Nephron progenitor cell (in vitro differentiated cells): Measurements from ENCODE around the gene BCKDHB.
"Not testable (repeated sequence)": the region's sequence is repeated elsewhere in the genome, so short reads cannot be mapped to it uniquely, and the experiment has no call there.

Experiments used
- DNase-seq: peaks from one replicate; pipeline ENCODE4 v3.0.0; 2021
- H3K27ac Mint-ChIP-seq: 2 replicates; pipeline ENCODE4 v1.8.0; 2021; ENCODE audit warnings: mild to moderate bottlenecking, moderate library complexity, mixed read lengths
- H3K27me3 Mint-ChIP-seq: 2 replicates; pipeline ENCODE4 v1.8.0; 2021; ENCODE audit warnings: mild to moderate bottlenecking, low read depth, mixed read lengths; ENCODE audit not compliant: poor library complexity
- H3K36me3 Mint-ChIP-seq: 2 replicates; pipeline ENCODE4 v1.8.0; 2021; ENCODE audit warnings: low read depth, mixed read lengths
- H3K4me1 Mint-ChIP-seq: 2 replicates; pipeline ENCODE4 v1.8.0; 2021; ENCODE audit warnings: mixed read lengths
- H3K4me3 Mint-ChIP-seq: 2 replicates; pipeline ENCODE4 v1.8.0; 2021; ENCODE audit warnings: mild to moderate bottlenecking, moderate library complexity, mixed read lengths
- H3K9me3 Mint-ChIP-seq: 2 replicates; pipeline ENCODE4 v1.8.0; 2021; ENCODE audit warnings: mild to moderate bottlenecking, moderate library complexity, mixed read lengths
- CTCF ChIP-seq: fragments of 200-600 bp; sonication (generic); IDR thresholded peaks from 2 replicates; pipeline ENCODE4 v1.5.0; 2021; ENCODE audit warnings: antibody characterized with exemption

Gene BCKDHB

GRCh38 chr6:80106418-80107235 lies at the start of gene BCKDHB:
Gene BCKDHB, plus strand, starts transcription at chr6:80106671. Its CDS starts 23 bp downstream, at chr6:80106694.
- Mint-ChIP-seq H3K4me3 (peak within 1 kb of the TSS; percentile 99), H3K4me1 (peaks cover 18% of the 10 kb centered on the region), H3K27me3 (peaks cover 15% of the 10 kb centered on the region), H3K9me3 (peaks cover 3% of the 10 kb centered on the region), H3K27ac (peak within 1 kb of the TSS; percentile 60), H3K36me3 (peaks cover 3% of the 10 kb centered on the region)
- no peak for TF ChIP-seq CTCF
- peak; percentile 97 for DNase-seq

- peaks cover 2% of the 10 kb centered on the region for H3K27me3 Mint-ChIP-seq
- no peaks in the 10 kb centered on the region for H3K4me1 Mint-ChIP-seq
- H3K27ac Mint-ChIP-seq = no peak overlapping the region
- no peak overlapping the region for H3K4me3 Mint-ChIP-seq
- no peaks in the 10 kb centered on the region for H3K36me3 Mint-ChIP-seq
- H3K9me3 Mint-ChIP-seq = no peaks in the 10 kb centered on the region
- DNase-seq = no peak
- no peak for TF ChIP-seq CTCF
Observed at GRCh38 chr6:80060774-80061173, 45.7 kb upstream of the BCKDHB start.

- H3K36me3 Mint-ChIP-seq, H3K27me3 Mint-ChIP-seq, H3K27ac Mint-ChIP-seq, H3K9me3 Mint-ChIP-seq, H3K4me1 Mint-ChIP-seq, H3K4me3 Mint-ChIP-seq, DNase-seq: not testable (repeated sequence)
Observed at GRCh38 chr6:80068146-80068545, 38.3 kb upstream of the BCKDHB start.

- not testable (repeated sequence) for H3K27ac Mint-ChIP-seq, H3K36me3 Mint-ChIP-seq, H3K27me3 Mint-ChIP-seq, H3K4me1 Mint-ChIP-seq, DNase-seq, H3K4me3 Mint-ChIP-seq, H3K9me3 Mint-ChIP-seq
Observed at GRCh38 chr6:80070431-80070830, 36.0 kb upstream of the BCKDHB start.

GRCh38 chr6:80077067-80077466 lies 29.4 kb upstream of the BCKDHB start:
- no peaks in the 10 kb centered on the region for H3K9me3 Mint-ChIP-seq
- no peaks in the 10 kb centered on the region for H3K4me1 Mint-ChIP-seq
- no peaks in the 10 kb centered on the region for H3K27me3 Mint-ChIP-seq
- H3K27ac Mint-ChIP-seq = no peak overlapping the region
- no peaks in the 10 kb centered on the region for H3K36me3 Mint-ChIP-seq
- no peak for DNase-seq
- no peak for TF ChIP-seq CTCF
- H3K4me3 Mint-ChIP-seq = no peak overlapping the region

GRCh38 chr6:80088637-80089036 lies 17.8 kb upstream of the BCKDHB start:
- Mint-ChIP-seq H3K4me1 (no peaks in the 10 kb centered on the region), H3K27me3 (no peaks in the 10 kb centered on the region), H3K27ac (no peak overlapping the region), H3K9me3 (no peaks in the 10 kb centered on the region), H3K4me3 (no peak overlapping the region), H3K36me3 (no peaks in the 10 kb centered on the region)
- no peak for DNase-seq
- TF ChIP-seq CTCF = no peak

- no peak for TF ChIP-seq CTCF
- Mint-ChIP-seq H3K9me3 (no peaks in the 10 kb centered on the region), H3K27ac (no peak overlapping the region), H3K4me1 (no peaks in the 10 kb centered on the region), H3K36me3 (no peaks in the 10 kb centered on the region), H3K27me3 (no peaks in the 10 kb centered on the region), H3K4me3 (no peak overlapping the region)
- DNase-seq = no peak
Observed at GRCh38 chr6:80091506-80091905, 15.0 kb upstream of the BCKDHB start.
